Trophoblast cell (in vitro differentiated cells and primary cell): ENCODE measurements around the gene AHI1.

Experiments used
- DNase-seq, 2 donors: peaks; one replicate each; pipeline ENCODE4 v3.0.0-alpha.2; 2016
- H2AFZ ChIP-seq: 2 replicates; pipeline ENCODE4 v1.6.1; 2013; ENCODE audit warnings: low read length, moderate library complexity, mild to moderate bottlenecking; ENCODE audit not compliant: insufficient read depth, poor library complexity
- H2AK5ac ChIP-seq: 2 replicates; pipeline ENCODE4 v1.6.1; 2013; ENCODE audit warnings: mild to moderate bottlenecking, low read length
- H2BK120ac ChIP-seq: 2 replicates; pipeline ENCODE4 v1.6.1; 2013; ENCODE audit warnings: low read length, mild to moderate bottlenecking, moderate library complexity; ENCODE audit not compliant: insufficient read depth, poor library complexity
- H2BK12ac ChIP-seq: 2 replicates; pipeline ENCODE4 v1.6.1; 2013; ENCODE audit warnings: mild to moderate bottlenecking, low read length, moderate library complexity
- H2BK5ac ChIP-seq: 2 replicates; pipeline ENCODE4 v1.6.1; 2013; ENCODE audit warnings: low read length, low read depth, moderate library complexity, mild to moderate bottlenecking; ENCODE audit not compliant: poor library complexity
- H3K14ac ChIP-seq: 2 replicates; pipeline ENCODE4 v1.6.1; 2013; ENCODE audit warnings: mild to moderate bottlenecking, low read length
- H3K18ac ChIP-seq: 2 replicates; pipeline ENCODE4 v1.6.1; 2013; ENCODE audit warnings: mild to moderate bottlenecking, low read length
- H3K23ac ChIP-seq: 2 replicates; pipeline ENCODE4 v1.6.1; 2013; ENCODE audit warnings: low read length
- H3K27ac ChIP-seq: 2 replicates; pipeline ENCODE4 v1.5.1; 2013; ENCODE audit warnings: low read depth, mild to moderate bottlenecking, inconsistent platforms, low read length, moderate library complexity
- H3K27me3 ChIP-seq: 2 replicates; pipeline ENCODE4 v1.6.1; 2013; ENCODE audit warnings: inconsistent platforms, mild to moderate bottlenecking, low read length, moderate library complexity; ENCODE audit not compliant: insufficient read depth
- H3K36me3 ChIP-seq, 2 experiments: 1 replicate in 1 of 2; 2 replicates in 1 of 2; pipeline ENCODE4 v1.6.1; 2013; ENCODE audit warnings: low read length in 2 of 2, mild to moderate bottlenecking in 2 of 2, moderate library complexity in 1 of 2; ENCODE audit not compliant: insufficient read depth in 2 of 2, control insufficient read depth in 1 of 2
- H3K4ac ChIP-seq: 2 replicates; pipeline ENCODE4 v1.6.1; 2013; ENCODE audit warnings: low read depth, mild to moderate bottlenecking, low read length, moderate library complexity
- H3K4me1 ChIP-seq, 2 experiments: 1 replicate in 1 of 2; 2 replicates in 1 of 2; pipeline ENCODE4 v1.6.1; 2013; ENCODE audit warnings: low read length in 2 of 2, mild to moderate bottlenecking in 2 of 2, moderate library complexity in 1 of 2; ENCODE audit not compliant: insufficient read depth in 2 of 2, control insufficient read depth in 1 of 2
- H3K4me2 ChIP-seq: 2 replicates; pipeline ENCODE4 v1.6.1; 2013; ENCODE audit warnings: inconsistent platforms, mild to moderate bottlenecking, low read length, moderate library complexity
- H3K4me3 ChIP-seq: 2 replicates; pipeline ENCODE4 v1.5.1; 2013; ENCODE audit warnings: mild to moderate bottlenecking, low read depth, low read length, inconsistent platforms
- H3K79me1 ChIP-seq: one replicate; pipeline ENCODE4 v1.6.1; 2013; ENCODE audit warnings: low read length
- H3K79me2 ChIP-seq: 2 replicates; pipeline ENCODE4 v1.6.1; 2013; ENCODE audit warnings: low read length, mild to moderate bottlenecking; ENCODE audit not compliant: control insufficient read depth, insufficient read depth, poor library complexity
- H3K9ac ChIP-seq: 2 replicates; pipeline ENCODE4 v1.6.1; 2013; ENCODE audit warnings: mild to moderate bottlenecking, low read length
- H3K9me3 ChIP-seq: 2 replicates; pipeline ENCODE4 v1.6.1; 2013; ENCODE audit warnings: low read depth, mild to moderate bottlenecking, control low read depth, inconsistent platforms, low read length; ENCODE audit not compliant: insufficient read depth
- H4K12ac ChIP-seq: 2 replicates; pipeline ENCODE4 v1.6.1; 2013; ENCODE audit warnings: low read depth, mild to moderate bottlenecking, low read length, moderate library complexity
- H4K8ac ChIP-seq: 2 replicates; pipeline ENCODE4 v1.6.1; 2013; ENCODE audit warnings: low read depth, mild to moderate bottlenecking, low read length, moderate library complexity
- H4K91ac ChIP-seq: one replicate; pipeline ENCODE4 v1.6.1; 2013; ENCODE audit warnings: low read depth, mild to moderate bottlenecking, low read length, moderate library complexity
- WGBS: extraction: QIAGEN DNeasy Blood & Tissue Kit; methylation state at CpG from one replicate; pipeline ENCODE4 v1.1.7; 2013; ENCODE audit warnings: missing lambda C conversion rate; ENCODE audit not compliant: insufficient read length, insufficient coverage; ENCODE audit errors: extremely low coverage; 5-methylcytosine and 5-hydroxymethylcytosine counted together

Gene AHI1

DNA sequence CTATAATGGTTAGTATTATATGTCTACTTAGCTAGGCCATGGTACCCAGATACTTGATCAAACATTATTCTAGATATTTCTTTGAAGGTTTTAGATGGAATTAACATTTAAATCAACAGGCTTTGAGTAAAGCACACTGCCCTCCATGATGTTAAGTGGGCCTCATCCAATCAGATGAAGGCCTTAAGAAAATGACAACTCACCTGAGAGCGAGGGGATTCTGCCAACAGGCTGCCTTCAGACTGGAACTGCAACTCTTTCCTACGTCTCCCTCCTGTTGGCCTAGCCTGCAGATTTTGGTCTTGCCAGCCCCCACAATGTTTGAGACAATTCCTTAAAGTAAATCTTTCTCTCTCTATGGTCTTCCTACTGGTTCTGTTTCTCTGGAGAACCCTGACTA, 137.3 kb downstream of the AHI1 start:
- Histone ChIP-seq H4K8ac (no peak overlapping the region), H2BK12ac (no peak overlapping the region), H3K4me2 (no peak overlapping the region), H3K79me2 (no peaks in the 10 kb centered on the region), H3K14ac (no peak overlapping the region), H4K91ac (no peak overlapping the region), H3K27ac (no peak overlapping the region), H3K9ac (no peak overlapping the region), H3K4ac (no peak overlapping the region), H3K36me3 (no peaks in the 10 kb centered on the region), H3K9me3 (no peaks in the 10 kb centered on the region), H3K27me3 (no peaks in the 10 kb centered on the region), H2AK5ac (no peak overlapping the region), H3K79me1 (no peaks in the 10 kb centered on the region), H4K12ac (no peak overlapping the region), H2BK120ac (no peak overlapping the region), H2AFZ (no peak overlapping the region), H3K4me1 (no peaks in the 10 kb centered on the region), H2BK5ac (no peak overlapping the region), H3K18ac (no peak overlapping the region), H3K4me3 (no peak overlapping the region), H3K23ac (no peak overlapping the region)
- no CpG with 5 or more reads among the region's 2 CpGs for WGBS
- no peak for DNase-seq

DNA sequence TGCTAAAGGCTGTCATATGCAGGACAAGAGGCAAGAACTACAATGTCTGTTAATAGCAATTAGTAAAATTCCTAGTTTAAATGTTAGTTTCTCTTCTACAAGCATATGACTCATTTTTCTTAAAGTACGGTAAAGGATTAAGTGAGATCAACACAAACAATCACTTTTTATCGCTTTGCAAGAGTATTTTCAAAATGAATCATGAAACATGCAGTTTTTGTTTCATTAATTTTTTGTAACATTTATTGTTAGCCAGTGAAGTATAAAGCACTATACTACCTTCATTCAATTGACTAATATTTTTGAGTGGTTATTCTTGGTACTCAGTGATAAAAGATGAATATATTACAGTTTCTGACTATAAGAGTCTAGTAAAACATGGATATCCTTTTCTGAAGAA, 138.6 kb downstream of the AHI1 start:
- H3K4me1 ChIP-seq, result no peaks in the 10 kb centered on the region
- H3K18ac ChIP-seq, result no peak overlapping the region
- no peak overlapping the region for H2AK5ac ChIP-seq
- H3K9me3 ChIP-seq, result no peaks in the 10 kb centered on the region
- no peak overlapping the region for H3K23ac ChIP-seq
- no peak overlapping the region for H3K4me2 ChIP-seq
- no peak overlapping the region for H3K4ac ChIP-seq
- H3K27me3 ChIP-seq, result no peaks in the 10 kb centered on the region
- H2BK120ac ChIP-seq, result no peak overlapping the region
- H2BK5ac ChIP-seq, result no peak overlapping the region
- no peak overlapping the region for H4K91ac ChIP-seq
- no peaks in the 10 kb centered on the region for H3K36me3 ChIP-seq
- no peaks in the 10 kb centered on the region for H3K79me1 ChIP-seq
- H3K9ac ChIP-seq, result no peak overlapping the region
- no peaks in the 10 kb centered on the region for H3K79me2 ChIP-seq
- DNase-seq, result no peak
- H2AFZ ChIP-seq, result no peak overlapping the region
- H3K4me3 ChIP-seq, result no peak overlapping the region
- H4K12ac ChIP-seq, result no peak overlapping the region
- no CpG with 5 or more reads among the region's 2 CpGs for WGBS
- no peak overlapping the region for H3K27ac ChIP-seq
- H2BK12ac ChIP-seq, result no peak overlapping the region
- no peak overlapping the region for H4K8ac ChIP-seq
- H3K14ac ChIP-seq, result no peak overlapping the region

DNA sequence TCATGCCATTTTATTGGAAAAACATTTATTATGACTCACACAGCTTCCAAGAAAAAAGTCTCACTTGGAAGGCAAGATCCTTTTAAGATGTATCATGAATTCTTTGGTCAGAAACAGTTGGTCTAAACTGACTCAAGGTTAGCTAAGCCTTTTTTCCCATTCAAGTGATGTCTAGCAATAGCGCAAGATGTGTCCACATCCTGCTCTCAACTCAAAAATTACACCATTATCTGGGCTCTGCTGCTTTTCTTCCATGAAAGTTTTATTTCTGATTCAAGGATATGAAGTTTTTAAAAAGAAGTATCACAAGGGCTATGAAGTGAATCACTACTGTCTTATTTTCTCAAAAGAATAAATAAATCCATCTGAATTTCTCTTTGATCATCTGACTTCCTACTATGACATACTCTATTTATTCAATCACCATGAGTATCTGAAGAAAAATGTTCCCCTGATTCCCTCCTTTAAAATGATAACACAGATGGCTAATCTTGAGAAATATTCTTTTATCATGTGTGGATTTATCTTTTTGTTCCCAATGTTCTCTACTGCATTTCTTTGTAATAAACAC, 139.2 kb downstream of the AHI1 start:
- H4K91ac ChIP-seq, result no peak overlapping the region
- H3K36me3 ChIP-seq, result no peaks in the 10 kb centered on the region
- no peak overlapping the region for H4K12ac ChIP-seq
- H3K14ac ChIP-seq, result no peak overlapping the region
- H3K18ac ChIP-seq, result no peak overlapping the region
- H3K27ac ChIP-seq, result no peak overlapping the region
- no peaks in the 10 kb centered on the region for H3K4me1 ChIP-seq
- H4K8ac ChIP-seq, result no peak overlapping the region
- H3K9me3 ChIP-seq, result no peaks in the 10 kb centered on the region
- H3K79me1 ChIP-seq, result no peaks in the 10 kb centered on the region
- H3K4me3 ChIP-seq, result no peak overlapping the region
- H2BK12ac ChIP-seq, result no peak overlapping the region
- DNase-seq, result no peak
- no peak overlapping the region for H3K4me2 ChIP-seq
- no peak overlapping the region for H2AK5ac ChIP-seq
- no peak overlapping the region for H3K23ac ChIP-seq
- H3K27me3 ChIP-seq, result no peaks in the 10 kb centered on the region
- no peak overlapping the region for H3K9ac ChIP-seq
- WGBS, result no CpG with 5 or more reads among the region's 1 CpG
- no peak overlapping the region for H3K4ac ChIP-seq
- no peak overlapping the region for H2BK120ac ChIP-seq
- H2BK5ac ChIP-seq, result no peak overlapping the region
- no peak overlapping the region for H2AFZ ChIP-seq
- H3K79me2 ChIP-seq, result no peaks in the 10 kb centered on the region

DNA sequence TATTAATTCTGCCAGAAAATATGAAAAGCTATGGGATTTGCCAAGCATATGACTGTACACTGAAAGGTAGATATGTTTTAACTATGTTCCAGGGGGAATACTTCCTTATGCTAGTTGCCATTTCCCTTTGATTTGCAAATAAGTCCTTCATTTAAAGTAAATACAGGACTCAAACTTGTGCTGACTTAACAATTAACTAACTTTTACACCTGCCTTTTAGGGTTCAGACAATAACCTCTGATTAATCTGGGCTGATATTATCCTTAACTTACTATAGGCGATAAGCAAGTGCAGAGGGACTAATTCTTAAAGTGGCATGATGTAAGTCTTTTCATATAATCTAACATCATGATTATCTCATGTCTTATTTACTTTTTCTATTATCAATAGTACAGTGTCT, 143.1 kb downstream of the AHI1 start:
- H3K4me2 ChIP-seq, result no peak overlapping the region
- H2AK5ac ChIP-seq, result no peak overlapping the region
- H3K79me2 ChIP-seq, result no peaks in the 10 kb centered on the region
- no peaks in the 10 kb centered on the region for H3K9me3 ChIP-seq
- H2BK120ac ChIP-seq, result no peak overlapping the region
- H3K4me1 ChIP-seq, result no peaks in the 10 kb centered on the region
- no CpG with 5 or more reads among the region's 1 CpG for WGBS
- no peaks in the 10 kb centered on the region for H3K79me1 ChIP-seq
- H3K18ac ChIP-seq, result no peak overlapping the region
- H3K14ac ChIP-seq, result no peak overlapping the region
- H3K4ac ChIP-seq, result no peak overlapping the region
- no peak overlapping the region for H4K8ac ChIP-seq
- H2BK5ac ChIP-seq, result no peak overlapping the region
- no peak overlapping the region for H3K4me3 ChIP-seq
- no peak overlapping the region for H4K12ac ChIP-seq
- no peaks in the 10 kb centered on the region for H3K27me3 ChIP-seq
- H3K23ac ChIP-seq, result no peak overlapping the region
- H3K27ac ChIP-seq, result no peak overlapping the region
- no peak overlapping the region for H3K9ac ChIP-seq
- DNase-seq, result no peak
- no peaks in the 10 kb centered on the region for H3K36me3 ChIP-seq
- H2AFZ ChIP-seq, result no peak overlapping the region
- no peak overlapping the region for H4K91ac ChIP-seq
- no peak overlapping the region for H2BK12ac ChIP-seq
